Mucosa of stomach (tissue), 1 donor: Measurements from ENCODE around the gene ARVCF.
"Not testable (repeated sequence)": the region's sequence is repeated elsewhere in the genome, so short reads cannot be mapped to it uniquely, and the experiment has no call there.

Experiments used
- H3K27me3 ChIP-seq: one replicate; pipeline ENCODE4 v1.7.0; 2013; ENCODE audit warnings: mild to moderate bottlenecking, low read length; ENCODE audit not compliant: control insufficient read depth, insufficient read depth
- H3K36me3 ChIP-seq: one replicate; pipeline ENCODE4 v1.7.0; 2013; ENCODE audit warnings: low read length; ENCODE audit not compliant: control insufficient read depth, insufficient read depth
- H3K4me1 ChIP-seq: one replicate; pipeline ENCODE4 v1.7.0; 2013; ENCODE audit warnings: mild to moderate bottlenecking, low read length; ENCODE audit not compliant: control insufficient read depth, insufficient read depth
- H3K4me3 ChIP-seq: one replicate; pipeline ENCODE4 v1.7.0; 2013; ENCODE audit warnings: low read length
- H3K9ac ChIP-seq: one replicate; pipeline ENCODE4 v1.7.0; 2013; ENCODE audit warnings: mild to moderate bottlenecking, low read length, moderate library complexity
- H3K9me3 ChIP-seq: one replicate; pipeline ENCODE4 v1.7.0; 2013; ENCODE audit warnings: mild to moderate bottlenecking, low read length, moderate library complexity; ENCODE audit not compliant: control insufficient read depth
- donor health status: Pancreatic carcinoma.

Gene ARVCF

GRCh38 chr22:19937616-19938473 is 78.8 kb downstream of the ARVCF start:
- H3K4me3 ChIP-seq: no peak overlapping the region
- H3K4me1 ChIP-seq: peaks cover 47% of the 10 kb centered on the region
- H3K9me3 ChIP-seq: no peaks in the 10 kb centered on the region
- H3K27me3 ChIP-seq: no peaks in the 10 kb centered on the region
- no peaks in the 10 kb centered on the region for H3K36me3 ChIP-seq
- no peak overlapping the region for H3K9ac ChIP-seq

GRCh38 chr22:19936513-19936912 is 80.1 kb downstream of the ARVCF start:
- Histone ChIP-seq H3K9me3 (no peaks in the 10 kb centered on the region), H3K9ac (no peak overlapping the region), H3K36me3 (no peaks in the 10 kb centered on the region), H3K27me3 (no peaks in the 10 kb centered on the region), H3K4me1 (peaks cover 38% of the 10 kb centered on the region), H3K4me3 (no peak overlapping the region)

DNA sequence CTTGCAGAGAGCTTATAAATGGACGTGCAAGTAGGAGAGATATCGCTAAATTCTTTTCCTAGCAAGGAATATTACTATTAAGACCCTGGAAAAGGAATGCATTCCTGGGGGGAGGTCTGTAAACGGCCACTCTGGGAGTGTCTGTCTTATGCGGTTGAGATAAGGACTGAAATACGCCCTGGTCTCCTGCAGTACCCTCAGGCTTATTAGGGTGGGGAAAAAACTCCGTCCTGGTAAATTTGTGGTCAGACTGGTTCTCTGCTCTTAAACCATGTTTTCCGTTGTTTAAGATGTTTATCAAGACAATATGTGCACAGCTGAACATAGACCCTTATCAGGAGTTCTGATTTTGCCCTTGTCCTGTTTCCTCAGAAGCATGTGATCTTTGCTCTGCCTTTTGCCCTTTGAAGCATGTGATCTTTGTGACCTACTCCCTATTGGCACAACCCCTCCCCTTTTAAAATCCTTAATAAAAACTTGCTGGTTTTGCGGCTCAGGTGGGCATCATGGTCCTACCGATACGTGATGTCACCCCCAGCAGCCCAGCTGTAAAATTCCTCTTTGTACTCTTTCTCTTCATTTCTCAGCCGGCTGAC is 81.4 kb downstream of the ARVCF start:
- H3K4me1 ChIP-seq: peaks cover 29% of the 10 kb centered on the region
- H3K9ac ChIP-seq, H3K36me3 ChIP-seq, H3K4me3 ChIP-seq, H3K9me3 ChIP-seq, H3K27me3 ChIP-seq: not testable (repeated sequence)

DNA sequence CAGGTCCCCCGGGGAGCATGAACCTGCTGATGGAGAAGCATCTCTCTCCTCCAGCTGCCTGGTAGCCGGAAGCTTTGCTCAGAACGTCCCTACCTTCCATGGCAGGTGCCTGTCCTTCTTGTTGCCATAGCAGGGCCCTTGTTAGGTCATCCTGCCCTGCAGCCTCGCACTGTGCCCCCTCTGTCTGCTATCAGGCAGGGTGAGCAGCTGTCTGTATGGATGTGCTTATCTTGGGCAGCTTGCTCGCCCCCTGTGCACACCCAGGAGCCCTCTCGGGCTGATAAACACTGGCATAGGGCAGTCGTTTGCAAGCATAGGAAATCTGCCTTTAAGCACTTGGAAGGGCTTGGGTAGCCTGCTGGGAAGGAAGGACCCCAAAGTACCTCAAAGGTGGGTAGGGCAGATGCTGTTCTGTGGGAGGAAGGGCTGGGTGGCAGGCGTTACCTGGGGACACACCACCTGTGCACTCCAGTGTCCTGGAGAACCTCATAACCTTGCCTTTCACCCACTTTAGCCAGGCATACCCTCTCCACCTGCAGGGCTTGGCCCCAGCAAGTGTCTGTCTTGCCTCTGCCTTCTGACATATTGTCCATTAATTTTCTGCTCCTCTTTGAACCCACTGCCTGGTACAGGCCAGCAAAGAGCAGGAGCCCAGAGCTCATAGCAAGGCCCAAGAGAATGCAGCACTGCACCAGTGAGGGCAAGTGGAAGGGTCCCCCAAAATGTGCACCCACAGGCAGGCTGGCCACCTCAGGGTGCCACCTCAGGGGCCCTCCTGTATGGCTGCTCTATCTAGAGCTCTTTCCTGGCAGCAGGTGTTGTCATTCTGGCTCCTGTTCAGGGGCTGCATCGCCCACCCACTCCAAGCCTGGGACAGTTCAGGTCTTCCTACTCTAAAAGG is 83.0 kb downstream of the ARVCF start:
- Histone ChIP-seq H3K9me3 (no peaks in the 10 kb centered on the region), H3K27me3 (no peaks in the 10 kb centered on the region), H3K4me3 (no peak overlapping the region), H3K36me3 (no peaks in the 10 kb centered on the region), H3K4me1 (peaks cover 27% of the 10 kb centered on the region), H3K9ac (no peak overlapping the region)

DNA sequence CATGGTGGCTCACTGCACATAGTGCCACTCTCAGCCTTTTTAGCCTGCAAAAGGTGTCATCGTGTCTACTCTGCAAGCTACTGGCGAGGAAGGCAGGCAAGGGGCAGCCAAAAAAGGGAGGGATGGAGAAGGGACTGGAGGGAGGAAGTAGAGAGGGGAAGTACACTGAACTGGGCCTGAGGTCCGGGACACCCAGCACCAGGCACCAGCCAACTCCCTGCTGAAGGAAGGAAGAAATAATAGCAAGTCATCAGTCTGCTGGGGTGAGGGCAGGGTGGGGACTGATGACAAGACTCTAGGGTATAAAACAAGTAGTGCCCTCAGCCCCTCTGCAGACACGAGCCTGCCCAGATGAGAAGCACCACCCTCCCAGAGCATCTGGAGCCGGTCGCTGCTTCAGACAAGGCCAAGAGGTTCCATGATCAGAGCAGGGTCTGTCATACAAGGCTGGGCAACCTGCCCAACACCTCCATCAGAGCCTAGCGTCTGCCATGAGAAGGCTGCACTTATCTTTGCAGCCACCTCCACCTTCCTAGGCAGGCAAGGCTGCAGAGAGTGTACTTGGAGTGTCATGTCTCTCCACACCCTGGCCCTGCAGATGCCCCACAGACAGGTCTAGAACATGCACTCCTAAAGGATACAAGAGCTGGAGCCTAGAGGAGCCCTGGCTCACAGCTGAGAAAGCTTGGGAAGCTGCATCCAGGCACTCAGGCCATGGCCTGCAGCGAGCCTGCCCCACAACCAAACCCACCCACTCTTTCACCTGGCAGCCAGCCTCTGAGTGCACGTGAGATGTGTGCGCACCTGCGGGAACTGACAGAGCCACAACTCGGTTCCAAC is 84.0 kb downstream of the ARVCF start:
- H3K27me3 ChIP-seq: no peaks in the 10 kb centered on the region
- peaks cover 19% of the 10 kb centered on the region for H3K4me1 ChIP-seq
- no peaks in the 10 kb centered on the region for H3K36me3 ChIP-seq
- H3K9me3 ChIP-seq: no peaks in the 10 kb centered on the region
- no peak overlapping the region for H3K4me3 ChIP-seq
- H3K9ac ChIP-seq: no peak overlapping the region

DNA sequence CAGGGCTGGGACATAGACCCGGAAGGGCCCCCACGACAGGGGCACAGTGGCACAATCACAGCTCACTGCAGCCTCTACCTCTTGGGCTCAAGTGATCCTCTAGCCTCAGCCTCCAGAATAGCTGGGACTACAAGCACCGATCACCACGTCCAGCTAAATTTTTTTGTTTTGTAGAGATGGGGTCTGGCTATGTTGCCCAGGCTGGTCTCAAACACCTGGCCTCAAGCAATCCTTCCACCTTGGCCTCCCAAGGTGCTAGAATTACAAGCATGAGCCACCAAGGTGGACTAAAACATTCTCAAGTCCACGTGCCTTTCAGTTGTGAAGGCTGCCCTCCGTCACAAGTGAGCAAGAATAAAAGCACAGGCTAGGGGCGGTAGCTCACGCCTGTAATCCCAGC is 85.1 kb downstream of the ARVCF start:
- no peak overlapping the region for H3K9ac ChIP-seq
- no peak overlapping the region for H3K4me3 ChIP-seq
- no peaks in the 10 kb centered on the region for H3K9me3 ChIP-seq
- no peaks in the 10 kb centered on the region for H3K27me3 ChIP-seq
- H3K4me1 ChIP-seq: peaks cover 12% of the 10 kb centered on the region
- H3K36me3 ChIP-seq: no peaks in the 10 kb centered on the region

DNA sequence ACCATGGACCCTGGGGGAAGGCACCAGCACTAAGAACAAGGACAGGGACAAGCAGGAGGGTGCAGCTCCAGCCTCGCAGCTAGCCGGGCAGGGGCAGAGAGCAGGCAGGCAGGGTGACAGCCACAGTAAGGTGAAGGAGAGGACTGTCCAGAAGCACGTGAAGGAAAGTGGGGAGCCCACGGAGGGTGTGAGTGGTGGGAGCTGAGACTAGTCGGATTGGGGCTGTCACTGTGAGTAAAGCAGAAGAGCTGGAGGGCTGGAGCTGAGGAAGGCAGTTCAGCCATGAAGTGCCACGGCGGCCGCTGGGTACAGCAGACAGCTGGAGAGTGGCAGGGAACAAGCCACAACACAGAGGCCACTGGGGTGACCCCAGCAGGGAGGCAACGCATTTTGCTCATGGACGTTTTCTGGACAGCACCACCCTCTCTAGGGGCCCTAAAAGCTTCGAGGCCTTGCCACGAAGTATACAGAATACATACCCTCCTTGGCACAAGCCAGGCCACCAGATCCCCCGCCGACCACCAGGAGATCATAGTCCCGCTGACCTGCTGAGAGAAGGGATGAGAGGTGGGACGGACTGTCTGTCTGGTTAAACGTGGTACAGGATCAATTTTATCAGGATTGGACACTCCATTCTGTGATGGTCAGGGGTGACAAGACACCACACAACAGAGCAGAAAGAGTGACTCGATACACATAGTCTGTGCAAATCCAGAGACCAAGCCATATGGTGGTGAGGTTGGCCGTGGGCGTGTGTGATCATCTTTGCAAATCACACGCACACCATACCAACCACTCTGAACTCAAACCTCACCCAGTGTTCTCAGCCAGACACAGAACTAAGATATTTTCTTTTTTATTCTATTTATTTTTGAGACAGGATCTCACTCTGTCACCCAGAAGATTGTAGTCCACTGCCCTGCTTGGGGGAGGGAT is 85.8 kb downstream of the ARVCF start:
- H3K4me1 ChIP-seq: peaks cover 7% of the 10 kb centered on the region
- no peak overlapping the region for H3K4me3 ChIP-seq
- no peaks in the 10 kb centered on the region for H3K36me3 ChIP-seq
- no peaks in the 10 kb centered on the region for H3K9me3 ChIP-seq
- H3K9ac ChIP-seq: no peak overlapping the region
- no peaks in the 10 kb centered on the region for H3K27me3 ChIP-seq

- no peak overlapping the region for H3K9ac ChIP-seq
Measured at GRCh38 chr22:19929586-19930550, 86.8 kb downstream of the ARVCF start.

DNA sequence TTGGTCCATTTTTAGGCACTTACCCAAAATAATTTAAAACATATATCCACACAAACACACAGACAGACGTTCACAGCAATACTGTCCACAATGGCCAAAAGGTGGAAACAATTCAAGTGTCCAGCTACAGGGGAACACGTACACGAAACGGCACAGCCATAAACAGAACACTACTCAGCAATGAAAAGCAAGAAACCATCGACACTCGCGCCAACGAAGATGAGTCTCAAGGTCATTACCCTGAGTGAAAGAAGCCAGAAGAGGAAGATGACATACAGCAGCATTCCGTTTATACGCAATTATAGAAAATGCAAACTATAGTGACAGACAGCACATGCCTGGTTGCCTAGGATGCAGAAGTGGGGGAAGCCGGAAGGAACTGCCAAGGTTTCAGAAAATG is 88.4 kb downstream of the ARVCF start:
- Histone ChIP-seq H3K9ac (no peak overlapping the region), H3K4me1 (peaks cover under 1% of the 10 kb centered on the region), H3K4me3 (no peak overlapping the region), H3K9me3 (no peaks in the 10 kb centered on the region), H3K27me3 (no peaks in the 10 kb centered on the region), H3K36me3 (no peaks in the 10 kb centered on the region)

More at GRCh38 chr22:19929586-19930550, 86.8 kb downstream of the ARVCF start:
- Histone ChIP-seq H3K36me3 (no peaks in the 10 kb centered on the region), H3K9me3 (no peaks in the 10 kb centered on the region), H3K27me3 (no peaks in the 10 kb centered on the region), H3K4me1 (peaks cover 7% of the 10 kb centered on the region), H3K4me3 (no peak overlapping the region)

DNA sequence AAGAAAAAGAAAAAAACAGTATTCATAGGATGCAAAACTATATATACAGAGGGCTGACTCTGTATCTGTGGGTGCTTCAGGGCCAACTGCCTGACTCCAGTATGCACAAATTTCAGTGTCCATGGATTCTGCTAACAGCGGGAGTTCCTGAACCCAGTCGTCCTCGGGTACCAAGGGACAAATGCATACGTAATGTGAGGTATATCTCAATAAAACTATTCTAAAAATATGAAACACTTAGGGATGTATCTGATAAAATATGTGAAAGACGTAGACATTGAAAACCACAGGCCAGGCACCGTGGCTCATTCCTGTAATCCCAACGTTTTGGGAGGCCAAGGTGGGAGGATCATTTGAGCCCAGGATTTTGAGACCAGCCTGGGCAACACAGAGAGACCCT is 88.9 kb downstream of the ARVCF start:
- no peaks in the 10 kb centered on the region for H3K27me3 ChIP-seq
- H3K4me1 ChIP-seq: no peaks in the 10 kb centered on the region
- H3K36me3 ChIP-seq: no peaks in the 10 kb centered on the region
- no peak overlapping the region for H3K4me3 ChIP-seq
- H3K9me3 ChIP-seq: no peaks in the 10 kb centered on the region
- H3K9ac ChIP-seq: no peak overlapping the region
